NCI-H1105 (cell line): ENCODE results near the gene TMEM235.
A peak's percentile ranks its signal among the peaks of the same experiment; 100 is the strongest.

Source experiments
- DNase-seq: peaks from one replicate; lab custom pipeline; 2025; lab: John Stamatoyannopoulos, UW

The TMEM235 gene

DNA sequence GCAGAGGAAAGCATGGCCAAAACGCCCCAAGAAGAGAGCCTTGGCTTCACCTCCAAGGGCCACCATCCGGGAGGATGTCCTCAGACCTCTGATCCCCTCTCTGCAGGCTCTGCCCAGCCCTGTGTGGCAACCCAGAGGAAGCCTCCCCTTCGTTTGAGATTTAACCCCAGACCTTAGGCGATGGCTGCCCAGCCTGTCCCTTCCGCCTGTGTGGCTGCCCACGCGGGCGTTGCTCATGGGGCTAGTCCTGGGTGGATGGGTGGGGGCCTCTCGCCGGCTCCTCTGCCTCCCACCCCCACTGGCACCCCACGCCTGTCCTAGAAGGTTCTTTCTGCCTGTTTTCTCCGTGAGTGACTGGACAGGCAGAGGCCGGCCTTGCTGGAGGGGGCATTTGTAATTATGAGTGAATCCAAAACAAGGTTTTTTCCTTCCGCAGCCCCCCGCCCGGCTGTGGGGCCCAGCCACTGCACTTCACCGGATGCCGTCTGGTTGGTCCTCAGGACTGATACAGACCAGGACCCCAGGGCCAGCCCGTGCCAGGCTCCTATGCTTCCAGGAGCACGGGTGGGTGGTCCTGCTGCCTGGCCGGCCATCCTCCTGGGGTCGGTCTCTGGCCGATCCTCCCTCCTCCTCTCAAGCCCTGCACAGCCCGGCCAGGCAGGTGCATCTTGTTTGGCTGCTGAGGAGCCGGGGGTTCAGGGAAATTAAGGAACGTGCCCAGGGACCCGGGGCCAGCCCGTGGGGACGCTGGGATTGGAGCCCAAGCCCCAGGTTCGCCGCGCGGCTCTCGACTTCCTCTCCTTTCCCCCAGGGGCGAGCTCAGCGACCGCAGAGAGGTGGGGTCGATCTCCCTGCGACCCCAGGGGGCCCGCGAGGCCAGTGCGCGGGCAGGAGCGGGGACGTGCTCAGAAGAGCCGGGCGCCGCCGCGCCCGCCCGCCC is at the start of gene TMEM235:
Gene TMEM235 (plus strand): TSS at position 636 of the 940 bp plus-strand sequence. CDS start 393 bp downstream, outside the sequence.
- DNase-seq, result no peak

DNA sequence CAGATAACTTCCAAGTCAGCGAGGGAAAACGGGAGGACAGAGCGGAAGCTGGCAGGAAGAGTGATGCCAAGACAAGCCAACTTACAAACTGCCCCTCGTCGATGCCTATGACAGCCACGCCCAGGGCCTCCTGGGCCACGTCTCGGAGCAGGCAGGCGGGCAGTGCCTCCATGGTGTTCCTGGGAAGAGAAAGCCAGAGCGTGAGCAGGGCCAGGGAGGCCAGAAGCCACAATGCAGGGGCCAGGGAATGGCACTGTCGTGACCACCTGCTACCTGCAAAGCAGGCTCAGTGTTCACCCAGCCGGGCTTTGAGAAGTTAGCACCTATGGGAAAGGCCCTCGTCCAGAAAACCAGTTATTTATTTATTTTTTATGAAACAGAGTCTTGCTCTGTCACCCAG is 48.9 kb upstream of the TMEM235 start:
- DNase-seq, result no peak

DNA sequence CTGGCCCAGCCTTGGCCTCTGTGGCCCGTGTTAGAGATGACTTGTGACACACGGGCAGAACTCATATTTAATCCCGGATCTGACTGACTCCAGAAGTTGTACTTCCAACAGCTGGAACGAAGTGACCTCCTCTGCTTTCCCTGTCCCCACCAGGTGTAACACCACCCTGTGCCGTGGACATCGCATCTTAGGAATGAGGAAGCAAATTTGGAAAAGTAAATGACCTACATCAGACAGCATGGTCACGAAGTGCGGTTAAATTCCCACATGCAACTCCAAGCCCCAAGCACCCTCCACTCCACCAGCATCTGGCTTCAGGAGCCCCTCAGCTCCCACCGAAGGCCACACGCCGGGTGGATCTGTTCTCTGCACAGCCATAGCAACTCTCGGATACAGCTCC is 47.5 kb upstream of the TMEM235 start:
- no peak for DNase-seq

- DNase-seq, result no peak
Observed at GRCh38 chr17:78184351-78184750, 47.1 kb upstream of the TMEM235 start.

DNA sequence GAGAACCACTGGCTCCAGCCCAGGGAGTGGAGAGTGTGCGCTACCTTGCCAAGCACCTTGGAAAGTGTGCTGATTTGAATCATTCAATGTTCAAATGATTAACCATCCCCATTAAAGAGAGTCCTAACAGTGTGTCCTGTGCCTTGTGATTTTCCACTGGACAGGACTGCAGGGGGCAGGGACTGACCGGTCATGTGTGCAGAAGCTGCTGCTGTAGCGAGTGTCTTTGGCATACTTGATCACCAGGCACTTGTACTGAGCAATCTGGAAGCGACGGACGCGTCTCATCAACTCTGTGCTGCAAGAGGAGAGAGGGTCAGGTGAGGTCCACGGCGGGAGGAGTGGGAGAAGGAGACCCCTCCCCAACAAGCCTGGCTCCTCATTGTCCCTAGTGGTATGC is 46.6 kb upstream of the TMEM235 start:
- no peak for DNase-seq

- DNase-seq, result no peak
Observed at GRCh38 chr17:78185981-78186691, 45.3 kb upstream of the TMEM235 start.

- peak; percentile 94 for DNase-seq
Observed at GRCh38 chr17:78186692-78187595, 44.5 kb upstream of the TMEM235 start, which contains the start of the genes AFMID and TK1. AFMID (plus strand) TSS chr17:78187362; CDS start chr17:78187371, 9 bp downstream. TK1 (minus strand) TSS chr17:78187052; CDS start chr17:78186994, 58 bp downstream.

DNA sequence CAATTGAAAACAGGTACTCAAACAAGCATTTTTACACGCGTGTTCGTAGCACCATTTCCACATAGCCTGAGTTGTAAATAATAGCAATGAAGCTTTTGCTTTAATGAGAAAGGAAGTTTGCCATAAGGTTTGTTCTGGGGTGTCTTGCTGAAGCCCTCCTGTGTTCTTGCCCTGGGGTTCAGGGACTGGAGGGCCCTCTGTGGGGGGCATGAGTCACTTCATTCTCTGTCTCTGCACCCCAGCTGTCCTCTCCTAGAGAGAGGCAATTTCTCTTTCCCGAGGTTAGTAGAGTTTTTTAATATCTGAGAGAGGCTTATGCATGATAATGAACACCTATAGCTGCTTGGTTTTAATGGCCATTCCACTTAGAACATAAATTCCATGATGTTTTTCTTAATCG is 34.7 kb upstream of the TMEM235 start:
- no peak for DNase-seq

DNA sequence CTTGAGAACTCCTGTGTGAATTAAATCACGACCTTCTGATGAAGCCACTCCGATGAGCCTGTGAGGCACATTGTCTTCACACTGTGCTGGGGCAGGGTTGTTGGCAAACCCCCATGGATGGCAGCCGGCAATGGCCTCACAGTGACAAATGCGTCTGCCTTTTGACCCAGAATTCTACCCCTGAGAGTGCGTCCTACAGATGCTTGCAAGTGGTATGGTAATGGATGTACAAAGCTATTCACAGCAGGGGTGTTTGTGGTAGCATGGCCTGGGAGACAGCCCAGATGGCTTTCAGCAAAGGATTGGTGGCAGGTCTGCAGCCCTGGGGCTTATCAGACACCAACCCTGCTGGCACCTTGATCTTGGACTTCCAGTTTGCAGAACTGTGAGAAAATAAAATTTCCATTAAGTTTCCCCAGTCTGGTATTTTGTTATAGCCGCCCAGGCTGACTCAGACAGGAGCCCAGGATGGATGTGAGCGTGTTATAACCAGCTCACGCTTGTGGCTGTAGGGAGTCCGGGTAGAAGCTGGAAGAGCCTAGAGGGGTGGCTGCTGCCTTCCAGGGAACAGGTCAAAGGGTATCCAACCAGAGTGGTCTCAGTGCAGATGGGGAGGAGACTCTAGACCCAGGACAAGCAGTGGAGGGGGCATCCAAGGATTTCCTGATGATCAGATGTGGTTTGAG is 34.1 kb upstream of the TMEM235 start:
- no peak for DNase-seq

DNA sequence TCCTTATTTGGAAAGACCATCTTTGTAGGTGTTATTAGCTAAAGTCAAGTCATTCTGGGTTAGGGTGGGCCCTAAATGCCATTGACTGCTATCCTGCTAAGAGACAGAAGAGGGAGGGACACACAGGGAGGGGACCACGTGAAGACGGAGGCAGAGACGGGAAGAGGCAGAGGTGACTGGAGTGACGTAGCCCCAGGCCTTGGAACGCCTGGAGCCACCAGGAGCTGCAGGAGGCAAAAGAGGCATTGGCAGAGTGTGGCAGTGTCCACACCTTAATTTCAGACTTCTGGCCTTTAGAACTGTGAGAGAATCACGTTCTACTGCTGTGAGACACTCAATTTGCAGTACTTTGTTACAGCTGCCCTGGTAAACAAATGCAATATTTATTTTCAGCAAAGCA is 31.0 kb upstream of the TMEM235 start:
- no peak for DNase-seq

DNA sequence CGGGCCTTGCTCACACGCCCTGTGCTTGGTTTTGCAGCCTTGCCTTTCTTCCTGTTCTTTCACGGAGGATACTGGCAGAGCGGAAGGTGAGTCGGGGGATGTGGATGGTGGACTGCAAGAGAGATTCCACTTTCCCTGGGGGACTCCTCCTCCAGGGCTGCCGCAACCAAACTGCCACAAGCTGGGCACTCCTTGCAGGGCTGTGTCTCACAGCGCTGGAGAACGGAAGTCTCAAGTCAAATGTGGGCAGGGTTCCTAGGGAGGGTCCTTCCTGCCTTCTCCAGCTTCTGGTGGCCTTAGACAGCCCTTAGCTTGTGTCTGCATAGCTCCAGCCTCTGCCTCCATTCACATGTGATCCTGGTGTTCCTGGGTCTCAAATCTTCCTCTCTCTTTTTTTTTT is 28.8 kb upstream of the TMEM235 start:
- no peak for DNase-seq

- no peak for DNase-seq
Observed at GRCh38 chr17:78204387-78205123, 26.9 kb upstream of the TMEM235 start.

GRCh38 chr17:78205124-78205775 is 26.2 kb upstream of the TMEM235 start:
- no peak for DNase-seq

GRCh38 chr17:78206298-78206697 is 25.1 kb upstream of the TMEM235 start:
- DNase-seq, result no peak

GRCh38 chr17:78208486-78208885 is 22.9 kb upstream of the TMEM235 start:
- no peak for DNase-seq

- no peak for DNase-seq
Observed at GRCh38 chr17:78210111-78210510, 21.3 kb upstream of the TMEM235 start.

GRCh38 chr17:78211032-78211431 is 20.4 kb upstream of the TMEM235 start:
- DNase-seq, result no peak

GRCh38 chr17:78214016-78214705 is 17.3 kb upstream of the TMEM235 start, which contains the start of gene BIRC5:
BIRC5 (plus strand) TSS chr17:78214253; CDS start chr17:78214317, 64 bp downstream.
- DNase-seq, result peak; percentile 87

- DNase-seq, result no peak
Observed at GRCh38 chr17:78214706-78215061, 16.7 kb upstream of the TMEM235 start.
